Neuronal stem cell (in vitro differentiated cells): ENCODE results near the gene PRKCE.
A peak's percentile ranks its signal among the peaks of the same experiment; 100 is the strongest.

Source experiments
- DNase-seq: peaks from one replicate; pipeline ENCODE4 v3.0.0-alpha.2; 2013; ENCODE audit warnings: low spot score
- H2AFZ ChIP-seq: one replicate; pipeline ENCODE4 v1.6.1; 2013; ENCODE audit warnings: mild to moderate bottlenecking, low read length, inconsistent platforms
- H2AK5ac ChIP-seq: 2 replicates; pipeline ENCODE4 v1.6.1; 2013; ENCODE audit warnings: low read depth, mild to moderate bottlenecking, inconsistent platforms, low read length, moderate library complexity, mixed read lengths
- H2BK120ac ChIP-seq: 2 replicates; pipeline ENCODE4 v1.6.1; 2013; ENCODE audit warnings: low read depth, mild to moderate bottlenecking, inconsistent platforms, low read length, moderate library complexity, mixed read lengths
- H2BK12ac ChIP-seq: one replicate; pipeline ENCODE4 v1.6.1; 2013; ENCODE audit warnings: low read length, inconsistent platforms
- H2BK15ac ChIP-seq: 2 replicates; pipeline ENCODE4 v1.6.1; 2013; ENCODE audit warnings: mild to moderate bottlenecking, low read length, inconsistent platforms, mixed read lengths
- H2BK5ac ChIP-seq: one replicate; pipeline ENCODE4 v1.6.1; 2013; ENCODE audit warnings: inconsistent platforms, mild to moderate bottlenecking, low read length, moderate library complexity
- H3K14ac ChIP-seq: one replicate; pipeline ENCODE4 v1.6.1; 2013; ENCODE audit warnings: low read length, inconsistent platforms
- H3K18ac ChIP-seq: 2 replicates; pipeline ENCODE4 v1.6.1; 2013; ENCODE audit warnings: low read length, inconsistent platforms
- H3K23ac ChIP-seq: 2 replicates; pipeline ENCODE4 v1.6.1; 2013; ENCODE audit warnings: low read depth, mild to moderate bottlenecking, mixed read lengths, low read length, inconsistent platforms; ENCODE audit not compliant: poor library complexity
- H3K27ac ChIP-seq: replicated peaks from 3 replicates; pipeline ENCODE4 v1.5.1; 2013; ENCODE audit warnings: low read length, inconsistent platforms
- H3K27me3 ChIP-seq, 3 experiments: 2 replicates each; pipeline ENCODE4 v1.6.1; 2013; ENCODE audit warnings: low read length in 3 of 3, mild to moderate bottlenecking in 2 of 3, inconsistent platforms in 1 of 3, low read depth in 1 of 3, mixed read lengths in 1 of 3, moderate library complexity in 1 of 3; ENCODE audit not compliant: control insufficient read depth in 3 of 3, insufficient read depth in 3 of 3
- H3K36me3 ChIP-seq, 2 donors: replicated peaks in 1 of 2; 2 replicates each; pipeline ENCODE4 v1.6.1; 2013; ENCODE audit warnings: low read length in 2 of 2; ENCODE audit not compliant: control insufficient read depth in 2 of 2, insufficient read depth in 2 of 2
- H3K4ac ChIP-seq: 2 replicates; pipeline ENCODE4 v1.6.1; 2013; ENCODE audit warnings: inconsistent platforms, mild to moderate bottlenecking, low read length, moderate library complexity
- H3K4me1 ChIP-seq, 2 donors: 1 replicate in 1 of 2; 2 replicates in 1 of 2; pipeline ENCODE4 v1.6.1; 2013; ENCODE audit warnings: low read length in 2 of 2, low read depth in 1 of 2; ENCODE audit not compliant: control insufficient read depth in 2 of 2, insufficient read depth in 1 of 2
- H3K4me2 ChIP-seq: one replicate; pipeline ENCODE4 v1.6.1; 2013; ENCODE audit warnings: mild to moderate bottlenecking, low read length, inconsistent platforms; ENCODE audit not compliant: insufficient read depth, poor library complexity, severe bottlenecking
- H3K4me3 ChIP-seq, 2 donors: 2 replicates each; pipeline ENCODE4 v1.5.1; 2013; ENCODE audit warnings: low read length in 2 of 2, mild to moderate bottlenecking in 2 of 2, inconsistent platforms in 1 of 2, moderate library complexity in 1 of 2
- H3K79me1 ChIP-seq: one replicate; pipeline ENCODE4 v1.6.1; 2013; ENCODE audit warnings: low read depth, mild to moderate bottlenecking, inconsistent platforms, low read length, moderate library complexity
- H3K9ac ChIP-seq: one replicate; pipeline ENCODE4 v1.6.1; 2013; ENCODE audit warnings: mild to moderate bottlenecking, low read depth, low read length, inconsistent platforms; ENCODE audit not compliant: poor library complexity
- H3K9me3 ChIP-seq, 2 donors: replicated peaks in 1 of 2; 2 replicates each; pipeline versions ENCODE3 to v1.6.1; 2013; ENCODE audit warnings: low read length in 2 of 2, mild to moderate bottlenecking in 2 of 2, inconsistent platforms in 1 of 2, low read depth in 1 of 2, mixed read lengths in 1 of 2, moderate library complexity in 1 of 2; ENCODE audit not compliant: control insufficient read depth in 2 of 2, insufficient read depth in 1 of 2
- H4K8ac ChIP-seq: one replicate; pipeline ENCODE4 v1.6.1; 2013; ENCODE audit warnings: low read depth, mild to moderate bottlenecking, inconsistent platforms, low read length, moderate library complexity
- H4K91ac ChIP-seq: one replicate; pipeline ENCODE4 v1.6.1; 2013; ENCODE audit warnings: low read length, low read depth, mild to moderate bottlenecking, inconsistent platforms; ENCODE audit not compliant: poor library complexity
- WGBS, 2 donors: extraction: QIAGEN DNeasy Blood & Tissue Kit; methylation state at CpG; one replicate each; pipeline ENCODE4 v1.1.7; 2013; ENCODE audit warnings: missing lambda C conversion rate in 2 of 2, mixed read lengths in 1 of 2; ENCODE audit not compliant: insufficient read length in 2 of 2, insufficient replicate concordance in 1 of 2; ENCODE audit errors: extremely low coverage in 2 of 2; 5-methylcytosine and 5-hydroxymethylcytosine counted together

Gene PRKCE

DNA sequence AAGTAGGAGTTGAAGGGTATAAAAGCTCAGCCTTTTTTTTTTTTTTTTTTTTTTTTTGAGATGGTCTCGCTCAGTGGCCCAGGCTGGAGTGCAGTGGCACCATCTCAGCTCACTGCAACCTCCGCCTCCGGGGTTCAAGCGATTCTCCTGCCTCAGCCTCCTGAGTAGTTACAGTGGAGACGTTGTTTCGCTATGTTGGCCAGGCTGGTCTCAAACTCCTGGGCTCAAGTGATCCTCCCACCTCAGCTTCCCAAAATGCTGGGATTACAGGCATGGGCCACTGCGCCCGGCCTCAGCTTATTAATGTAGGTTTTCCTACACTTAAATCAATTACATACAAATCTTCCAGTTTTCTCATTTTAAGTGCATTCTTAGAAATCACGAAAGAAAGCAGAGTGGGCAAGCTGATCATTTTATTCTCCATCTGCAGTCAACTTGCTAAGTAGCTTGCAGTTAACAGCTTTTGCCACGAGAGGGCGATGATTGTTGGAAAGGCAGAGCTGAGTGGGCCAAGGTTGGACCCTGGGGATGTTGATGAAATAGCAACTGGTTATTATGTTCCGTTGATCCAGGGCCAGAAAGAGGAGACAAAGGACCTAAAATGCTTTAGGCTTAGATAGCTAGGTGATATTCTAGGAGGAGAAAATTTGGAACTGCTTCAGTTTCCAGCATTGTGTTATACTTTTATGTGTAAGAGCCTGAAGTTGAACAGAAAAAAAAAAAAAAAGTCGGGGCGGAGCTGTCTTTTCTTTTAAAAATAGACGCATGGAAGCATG lies 411.4 kb downstream of the PRKCE start:
- Histone ChIP-seq H2BK5ac (no peak overlapping the region), H3K23ac (no peak overlapping the region), H2AFZ (no peak overlapping the region), H3K4ac (no peak overlapping the region), H3K4me1 (no peaks in the 10 kb centered on the region), H3K36me3 (no peaks in the 10 kb centered on the region), H3K27ac (no peak overlapping the region), H2BK15ac (no peak overlapping the region), H2AK5ac (no peak overlapping the region), H3K27me3 (no peaks in the 10 kb centered on the region), H2BK12ac (no peak overlapping the region), H3K4me3 (no peak overlapping the region), H2BK120ac (no peak overlapping the region), H3K9me3 (no peaks in the 10 kb centered on the region), H3K18ac (no peak overlapping the region), H4K91ac (no peak overlapping the region), H3K9ac (no peak overlapping the region), H3K14ac (no peak overlapping the region), H3K4me2 (no peak overlapping the region), H4K8ac (no peak overlapping the region), H3K79me1 (no peaks in the 10 kb centered on the region)
- WGBS, 2 donors, result no CpG with 5 or more reads among the region's 15 CpGs
- peak; percentile 73 for DNase-seq

DNA sequence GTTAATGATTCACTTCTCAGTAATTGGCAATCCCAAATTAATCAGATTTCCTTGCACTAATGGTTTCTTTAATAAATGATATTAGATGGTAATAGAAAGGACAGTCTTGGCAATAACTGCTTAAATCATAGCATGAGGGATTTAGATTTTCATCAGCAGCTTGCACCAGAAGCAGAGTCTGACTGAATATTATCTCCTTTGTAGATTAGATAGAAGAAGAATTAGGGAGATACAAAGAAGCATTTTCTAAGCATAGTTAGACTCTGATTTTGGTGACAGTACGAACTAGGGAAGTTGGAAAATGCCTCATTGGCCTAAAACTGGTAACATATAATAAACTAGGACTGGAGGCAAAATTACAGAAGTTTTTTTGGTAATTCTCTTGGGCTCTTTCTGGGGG lies 412.9 kb downstream of the PRKCE start:
- Histone ChIP-seq H3K27ac (no peak overlapping the region), H3K18ac (no peak overlapping the region), H3K79me1 (no peaks in the 10 kb centered on the region), H2BK12ac (no peak overlapping the region), H3K9ac (no peak overlapping the region), H3K23ac (no peak overlapping the region), H3K14ac (no peak overlapping the region), H2BK15ac (no peak overlapping the region), H4K8ac (no peak overlapping the region), H2AFZ (no peak overlapping the region), H2BK120ac (no peak overlapping the region), H2AK5ac (no peak overlapping the region), H3K4me1 (no peaks in the 10 kb centered on the region), H3K4ac (no peak overlapping the region), H3K27me3 (no peaks in the 10 kb centered on the region), H3K36me3 (no peaks in the 10 kb centered on the region), H3K4me3 (no peak overlapping the region), H3K9me3 (no peaks in the 10 kb centered on the region), H3K4me2 (no peak overlapping the region), H4K91ac (no peak overlapping the region), H2BK5ac (no peak overlapping the region)
- no CpG with 5 or more reads among the region's 1 CpG for WGBS, 2 donors
- DNase-seq, result no peak

DNA sequence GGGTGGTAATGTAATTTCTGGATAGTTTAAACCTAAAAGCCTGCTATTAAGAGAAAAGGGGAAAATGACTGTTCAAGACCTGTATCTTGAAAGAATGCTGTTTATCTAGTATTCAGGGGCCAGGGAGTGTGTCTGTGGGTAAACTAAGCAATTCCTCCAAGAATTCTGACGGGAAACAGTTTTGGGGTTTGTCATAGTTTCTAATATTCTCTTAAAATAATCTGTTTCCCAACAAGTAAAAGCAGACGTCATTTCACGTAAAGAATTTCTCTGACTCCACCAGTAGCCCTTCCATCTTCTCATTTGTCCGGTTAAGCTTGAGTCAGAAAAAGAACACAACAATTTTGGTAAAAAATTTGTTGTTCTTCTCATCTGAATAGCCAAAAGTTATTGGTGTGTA lies 413.7 kb downstream of the PRKCE start:
- H3K27me3 ChIP-seq, result no peaks in the 10 kb centered on the region
- no peak overlapping the region for H2BK120ac ChIP-seq
- no peak overlapping the region for H4K8ac ChIP-seq
- no peak overlapping the region for H2BK15ac ChIP-seq
- H2AFZ ChIP-seq, result no peak overlapping the region
- H3K23ac ChIP-seq, result no peak overlapping the region
- no peaks in the 10 kb centered on the region for H3K36me3 ChIP-seq
- H2AK5ac ChIP-seq, result no peak overlapping the region
- H3K4me1 ChIP-seq, result no peaks in the 10 kb centered on the region
- H3K4me2 ChIP-seq, result no peak overlapping the region
- DNase-seq, result no peak
- no peak overlapping the region for H2BK12ac ChIP-seq
- H3K4ac ChIP-seq, result no peak overlapping the region
- no peaks in the 10 kb centered on the region for H3K79me1 ChIP-seq
- no peaks in the 10 kb centered on the region for H3K9me3 ChIP-seq
- H3K4me3 ChIP-seq, result no peak overlapping the region
- WGBS, 2 donors, result no CpG with 5 or more reads among the region's 4 CpGs
- H2BK5ac ChIP-seq, result no peak overlapping the region
- H3K14ac ChIP-seq, result no peak overlapping the region
- H4K91ac ChIP-seq, result no peak overlapping the region
- H3K18ac ChIP-seq, result no peak overlapping the region
- no peak overlapping the region for H3K27ac ChIP-seq
- H3K9ac ChIP-seq, result no peak overlapping the region

GRCh38 chr2:46066116-46066515 lies 414.6 kb downstream of the PRKCE start:
- H4K8ac ChIP-seq, result no peak overlapping the region
- no peak overlapping the region for H2AFZ ChIP-seq
- H3K9ac ChIP-seq, result no peak overlapping the region
- H3K27ac ChIP-seq, result no peak overlapping the region
- no peaks in the 10 kb centered on the region for H3K79me1 ChIP-seq
- no peak overlapping the region for H2BK12ac ChIP-seq
- no peaks in the 10 kb centered on the region for H3K36me3 ChIP-seq
- no peaks in the 10 kb centered on the region for H3K9me3 ChIP-seq
- no peak overlapping the region for H2AK5ac ChIP-seq
- WGBS, 2 donors, result no CpG with 5 or more reads among the region's 3 CpGs
- H3K23ac ChIP-seq, result no peak overlapping the region
- H3K4me1 ChIP-seq, result no peaks in the 10 kb centered on the region
- no peak overlapping the region for H2BK15ac ChIP-seq
- DNase-seq, result no peak
- H3K14ac ChIP-seq, result no peak overlapping the region
- H2BK5ac ChIP-seq, result no peak overlapping the region
- H3K4ac ChIP-seq, result no peak overlapping the region
- H3K18ac ChIP-seq, result no peak overlapping the region
- H4K91ac ChIP-seq, result no peak overlapping the region
- H3K27me3 ChIP-seq, result no peaks in the 10 kb centered on the region
- H3K4me3 ChIP-seq, result no peak overlapping the region
- no peak overlapping the region for H2BK120ac ChIP-seq
- no peak overlapping the region for H3K4me2 ChIP-seq
